GM19324 (cell line): ENCODE data around the gene ZNF655.
"Not testable (repeated sequence)": the region's sequence is repeated elsewhere in the genome, so short reads cannot be mapped to it uniquely, and the experiment has no call there.

ENCODE experiments used
- ATAC-seq: cut with Tn5 transposase; IDR thresholded peaks from one replicate; pipeline ENCODE4 v1.9.1; 2021; ENCODE audit warnings: mild to moderate bottlenecking, moderate library complexity; ENCODE audit not compliant: unreplicated experiment, low FRiP score

The ZNF655 gene

DNA sequence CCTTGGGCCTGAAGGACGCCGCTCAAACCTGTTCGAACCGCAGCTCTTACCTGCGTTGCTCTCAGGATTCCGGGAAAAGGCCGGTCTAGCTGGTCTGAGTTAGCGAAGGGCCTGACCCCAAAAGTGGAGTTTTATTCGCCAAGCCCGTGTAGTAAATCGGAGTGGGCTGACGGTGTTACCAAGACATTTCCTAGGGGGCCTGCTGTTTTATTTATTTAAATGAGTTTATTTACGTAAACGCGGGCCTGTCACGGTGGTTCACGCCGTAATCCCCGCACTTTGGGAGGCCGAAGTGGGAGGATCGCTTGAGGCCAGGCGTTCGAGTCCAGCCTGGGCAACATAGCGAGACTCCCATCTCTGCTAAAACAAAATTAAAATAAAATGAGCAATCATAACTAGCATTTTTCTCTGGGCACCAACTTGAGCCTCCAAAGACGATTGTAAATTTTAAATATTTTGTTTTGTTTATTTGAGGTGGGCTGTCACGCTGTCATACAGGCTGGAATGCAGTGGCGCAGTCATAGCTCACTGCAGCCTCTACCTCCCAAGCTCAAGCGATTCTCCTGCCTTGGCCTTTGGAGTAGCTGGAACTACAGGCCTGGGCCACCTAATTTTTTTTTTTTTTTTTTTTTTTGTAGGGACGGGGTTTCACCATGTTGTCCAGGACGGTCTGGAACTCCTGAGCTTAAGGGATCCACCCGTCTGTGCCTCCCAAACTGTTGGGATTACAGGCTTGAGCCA lies 903 bp downstream of the ZNF655 start:
- ATAC-seq, result no peak

GRCh38 chr7:99560834-99561736 lies 2.6 kb downstream of the ZNF655 start:
- no peak for ATAC-seq

DNA sequence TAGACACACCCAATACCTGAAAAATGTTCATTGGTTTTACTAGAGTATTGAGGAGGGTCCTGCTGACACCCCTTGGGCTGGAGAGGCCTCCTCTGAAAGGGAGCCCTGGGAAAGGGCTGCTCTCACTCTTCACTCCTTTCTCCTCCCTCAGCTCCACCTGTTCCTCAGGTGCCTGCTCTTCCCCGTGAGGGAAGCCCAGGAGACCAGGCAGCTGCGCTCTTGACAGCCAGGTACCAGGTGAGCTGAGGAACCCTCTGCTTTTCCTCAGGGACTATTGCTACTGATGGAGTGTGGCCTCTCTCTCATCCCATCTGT lies 3.3 kb downstream of the ZNF655 start:
- ATAC-seq, result no peak

DNA sequence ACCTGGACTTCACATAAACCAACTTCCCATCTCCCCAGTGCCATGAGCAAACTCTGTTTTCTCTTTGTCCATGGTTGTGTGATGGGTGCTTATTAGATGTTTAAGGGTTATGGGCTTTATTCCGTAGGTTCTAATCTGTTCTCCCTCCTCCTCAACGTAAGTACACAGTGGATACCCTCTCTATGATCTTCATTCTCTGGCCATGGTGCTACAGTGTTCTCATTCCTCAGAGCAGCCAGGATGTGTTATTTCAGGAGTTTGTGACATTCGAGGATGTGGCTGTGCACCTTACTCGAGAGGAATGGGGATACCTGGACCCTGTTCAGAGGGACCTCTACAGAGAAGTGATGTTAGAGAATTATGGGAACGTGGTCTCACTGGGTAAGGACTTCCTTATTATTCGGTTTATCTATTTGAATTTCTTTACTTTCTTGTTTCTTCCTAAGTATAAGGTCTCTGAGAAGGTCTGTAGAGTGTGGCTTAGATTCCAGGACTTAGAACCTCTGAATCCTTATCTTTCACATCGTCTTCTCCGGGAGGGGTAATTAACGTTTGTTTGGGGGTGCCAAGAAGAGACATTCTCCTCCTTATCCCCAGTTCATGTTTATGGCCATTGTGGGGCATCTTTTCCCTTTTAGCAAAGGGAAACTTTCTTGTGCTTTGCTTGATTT lies 3.8 kb downstream of the ZNF655 start:
- ATAC-seq, result no peak

GRCh38 chr7:99562832-99563231 lies 4.4 kb downstream of the ZNF655 start:
- ATAC-seq, result no peak

DNA sequence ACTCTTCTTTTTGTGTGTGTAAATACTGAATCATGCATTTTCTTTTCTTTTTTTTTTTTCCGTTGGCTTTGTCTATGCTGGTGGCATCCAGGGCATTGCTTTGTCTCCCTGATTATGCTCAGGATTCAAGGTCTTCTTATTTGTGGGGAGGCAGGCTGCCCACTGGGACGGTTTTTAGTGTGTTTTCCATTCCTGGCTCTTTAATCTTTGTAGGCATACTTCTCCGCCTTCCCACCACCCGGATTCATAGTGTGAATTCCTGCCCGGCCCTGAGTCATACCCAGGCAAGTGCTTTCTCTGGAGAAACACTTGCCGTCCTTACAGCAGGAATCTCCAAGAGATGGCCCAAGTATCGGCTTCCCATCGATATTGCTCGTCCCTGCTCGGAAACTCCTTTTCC lies 5.2 kb downstream of the ZNF655 start:
- no peak for ATAC-seq

DNA sequence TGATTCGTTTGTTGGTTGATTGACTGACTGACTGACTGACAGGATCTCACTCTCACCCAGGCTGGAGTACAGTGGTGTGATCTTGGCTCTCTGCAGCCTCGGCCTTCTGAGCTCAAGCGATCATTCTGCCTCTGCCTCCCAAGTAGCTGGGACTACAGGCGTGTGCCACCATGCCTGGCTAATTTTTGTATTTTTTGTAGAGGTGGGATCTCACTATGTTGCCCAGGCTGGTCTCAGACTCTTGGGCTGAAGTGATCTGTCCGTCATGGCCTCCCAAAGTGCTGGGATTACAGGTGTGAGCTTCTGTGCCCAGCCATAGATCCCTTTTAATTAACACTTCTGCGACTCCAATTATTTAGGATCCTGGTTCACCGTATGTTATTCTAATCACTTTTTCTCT lies 10.3 kb downstream of the ZNF655 start:
- not testable (repeated sequence) for ATAC-seq

DNA sequence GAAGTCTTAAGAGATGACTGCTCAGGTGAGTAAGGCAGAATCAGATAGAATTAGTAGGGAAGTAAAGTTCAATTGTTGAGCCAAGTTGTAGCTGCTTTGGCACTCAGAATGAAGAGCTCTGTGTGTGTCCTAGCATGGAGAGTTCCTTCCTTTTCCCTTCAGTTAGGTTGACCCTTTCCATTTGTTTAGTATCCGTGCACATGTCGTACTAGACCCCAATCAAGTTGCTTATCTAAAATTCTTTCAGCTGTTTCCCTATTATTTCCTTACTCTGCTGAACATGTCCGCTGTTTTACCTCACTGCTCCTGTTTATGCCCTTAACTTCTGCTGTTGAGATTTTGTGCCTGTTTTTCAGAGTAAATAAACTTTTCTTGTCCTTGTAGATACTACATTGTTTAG lies 13.3 kb downstream of the ZNF655 start:
- ATAC-seq, result no peak

DNA sequence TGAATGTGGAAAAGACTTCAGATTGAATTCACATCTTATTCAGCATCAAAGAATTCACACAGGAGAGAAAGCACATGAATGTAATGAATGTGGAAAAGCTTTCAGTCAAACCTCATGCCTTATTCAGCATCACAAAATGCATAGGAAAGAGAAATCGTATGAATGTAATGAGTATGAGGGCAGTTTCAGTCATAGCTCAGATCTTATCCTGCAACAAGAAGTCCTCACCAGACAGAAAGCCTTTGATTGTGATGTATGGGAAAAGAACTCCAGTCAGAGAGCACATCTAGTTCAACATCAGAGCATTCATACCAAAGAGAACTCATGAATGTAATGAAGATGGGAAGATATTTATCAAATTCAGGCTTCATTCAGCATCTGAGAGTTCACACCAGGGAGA lies 14.8 kb downstream of the ZNF655 start:
- ATAC-seq, result no peak

DNA sequence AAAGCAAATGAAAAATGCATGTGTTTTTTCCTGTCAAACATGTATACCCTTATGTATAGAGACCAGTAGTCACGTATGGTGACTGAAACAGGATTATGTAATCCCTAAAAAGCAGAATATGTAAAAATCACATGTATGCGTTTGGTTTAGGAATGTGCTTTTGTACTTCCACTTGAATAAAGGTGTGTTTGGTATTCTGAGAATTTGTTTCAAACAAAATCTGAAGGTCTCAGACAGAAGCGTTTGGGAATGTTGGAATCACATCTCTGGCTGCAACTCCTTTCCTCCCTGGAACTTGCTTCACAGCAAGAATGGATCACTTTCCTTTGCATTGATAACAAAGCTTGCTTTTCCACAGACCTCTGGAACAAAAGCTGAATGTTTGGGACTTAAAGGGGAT lies 17.8 kb downstream of the ZNF655 start:
- no peak for ATAC-seq

- no peak for ATAC-seq
Observed at GRCh38 chr7:99579281-99579955, 21.0 kb downstream of the ZNF655 start.

GRCh38 chr7:99579956-99580777 lies 21.7 kb downstream of the ZNF655 start:
- no peak for ATAC-seq

- ATAC-seq, result not testable (repeated sequence)
Observed at GRCh38 chr7:99580778-99581332, 22.4 kb downstream of the ZNF655 start.

- ATAC-seq, result no peak
Observed at GRCh38 chr7:99588868-99589267, 30.4 kb downstream of the ZNF655 start.

DNA sequence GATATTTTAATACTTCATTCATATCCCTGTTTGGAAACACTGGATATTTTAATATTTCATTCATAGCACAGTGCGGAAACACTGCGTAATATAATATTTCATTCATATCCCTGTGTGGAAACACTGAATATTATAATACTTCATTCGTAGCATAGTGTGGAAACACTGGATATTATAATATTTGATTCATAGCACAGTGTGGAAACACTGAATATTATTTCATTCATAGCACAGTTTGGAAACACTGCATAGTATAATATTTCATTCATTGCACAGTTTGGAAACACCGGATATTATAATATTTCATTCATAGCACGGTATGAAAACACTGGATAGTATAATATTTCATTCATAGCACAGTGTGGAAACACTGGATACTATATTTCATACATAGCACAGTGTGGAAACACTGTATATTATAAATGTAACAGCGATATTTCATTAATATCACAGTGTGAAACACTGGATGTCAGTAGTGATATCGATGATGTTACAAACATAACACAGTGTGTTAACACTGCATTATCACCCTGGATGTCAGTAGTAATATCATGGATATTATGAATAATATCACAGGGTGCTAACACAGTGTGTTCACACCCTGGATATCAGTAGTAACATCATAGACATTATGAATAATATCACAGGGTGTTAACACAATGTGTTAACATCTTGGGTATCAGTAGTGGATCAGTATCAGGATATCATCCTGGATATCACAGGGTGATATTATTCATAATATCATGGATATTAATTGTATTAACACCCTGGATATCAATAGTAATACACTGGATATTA lies 36.7 kb downstream of the ZNF655 start:
- no peak for ATAC-seq

- no peak for ATAC-seq
Observed at GRCh38 chr7:99596408-99596955, 38.0 kb downstream of the ZNF655 start.

DNA sequence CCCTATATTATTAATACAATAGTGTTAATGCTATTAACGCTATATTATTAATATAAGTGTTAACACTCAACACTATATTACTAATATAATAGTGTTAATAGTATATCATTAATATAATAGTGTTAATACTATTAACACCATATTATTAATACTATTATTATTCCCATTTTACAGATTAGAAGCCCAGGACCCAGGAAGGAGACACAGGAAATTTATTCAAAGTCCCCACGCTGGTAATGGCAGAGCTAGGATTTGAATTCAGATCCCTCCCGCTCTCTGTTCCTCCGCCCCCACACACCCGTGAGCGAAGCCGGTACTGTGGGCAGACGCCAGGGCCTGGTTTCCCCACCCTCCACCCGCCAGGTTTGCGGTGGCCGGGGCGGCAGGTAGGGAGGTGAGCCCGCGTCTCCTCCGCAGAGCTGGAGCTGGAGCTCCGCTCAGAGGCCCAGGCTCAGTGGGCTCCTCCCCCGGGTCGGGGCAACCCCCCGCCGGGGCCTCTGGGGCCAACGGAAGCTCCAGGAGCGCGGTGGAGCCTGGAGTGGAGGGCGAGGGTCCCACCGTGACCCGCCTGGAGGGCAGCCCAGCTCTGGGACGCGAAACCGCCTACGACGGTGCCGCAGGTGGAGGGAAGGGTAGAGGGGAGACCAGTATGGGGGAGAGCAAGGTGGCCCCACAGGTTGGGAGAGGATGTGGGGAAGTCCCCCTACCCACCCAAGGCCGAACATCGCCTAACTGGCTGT lies 39.5 kb downstream of the ZNF655 start, which contains the start of gene TMEM225B:
TSS of gene TMEM225B (plus strand) at position 506 of the 740 bp plus-strand sequence. CDS start 6,122 bp downstream, outside the sequence.
- no peak for ATAC-seq

DNA sequence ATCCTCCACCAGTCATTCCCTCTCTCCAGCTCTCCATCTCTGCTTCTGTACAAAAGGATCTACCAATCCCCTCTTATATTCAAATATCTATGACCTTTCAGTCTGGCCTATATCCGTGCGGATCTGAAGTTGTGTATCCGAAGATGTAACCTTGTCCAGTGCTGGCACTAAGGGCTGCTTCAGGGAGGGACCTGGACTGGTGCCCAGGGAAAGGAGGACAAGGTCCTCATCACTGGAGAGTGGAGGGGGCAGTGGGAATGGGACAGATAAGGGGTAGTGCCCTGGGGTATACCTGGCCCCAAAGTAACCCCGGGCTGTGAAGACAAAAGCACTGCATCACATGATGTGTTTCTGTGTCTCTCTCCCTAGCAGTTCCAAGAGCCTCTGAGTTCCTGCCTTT lies 41.4 kb downstream of the ZNF655 start:
- ATAC-seq, result no peak
